Central memory CD4-positive, alpha-beta T cell (primary cell): Measurements from ENCODE around the gene NFXL1.

ENCODE experiments used
- DNase-seq: peaks from one replicate; pipeline ENCODE4 v3.0.0; 2022

The NFXL1 gene

GRCh38 chr4:47882228-47882627 is 32.2 kb downstream of the NFXL1 start:
- DNase-seq: no peak

DNA sequence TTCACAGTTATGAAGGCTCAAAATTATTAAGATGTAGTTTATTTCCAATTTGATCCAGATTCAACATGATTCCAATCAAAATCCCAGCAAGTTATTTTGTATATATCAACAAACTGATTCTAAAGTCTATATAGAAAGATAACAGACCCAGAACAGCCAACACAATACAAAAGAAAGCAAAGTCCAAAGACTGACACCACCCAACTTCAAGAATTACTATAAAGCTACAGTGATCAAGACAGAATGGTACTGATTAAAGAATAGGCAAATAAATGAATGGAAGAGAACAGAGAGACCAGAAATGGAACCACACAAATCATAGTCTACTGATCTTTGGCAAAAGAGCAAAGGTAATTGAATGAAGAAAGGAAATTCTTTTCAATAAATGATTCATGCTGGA is 34.9 kb downstream of the NFXL1 start:
- DNase-seq: no peak

DNA sequence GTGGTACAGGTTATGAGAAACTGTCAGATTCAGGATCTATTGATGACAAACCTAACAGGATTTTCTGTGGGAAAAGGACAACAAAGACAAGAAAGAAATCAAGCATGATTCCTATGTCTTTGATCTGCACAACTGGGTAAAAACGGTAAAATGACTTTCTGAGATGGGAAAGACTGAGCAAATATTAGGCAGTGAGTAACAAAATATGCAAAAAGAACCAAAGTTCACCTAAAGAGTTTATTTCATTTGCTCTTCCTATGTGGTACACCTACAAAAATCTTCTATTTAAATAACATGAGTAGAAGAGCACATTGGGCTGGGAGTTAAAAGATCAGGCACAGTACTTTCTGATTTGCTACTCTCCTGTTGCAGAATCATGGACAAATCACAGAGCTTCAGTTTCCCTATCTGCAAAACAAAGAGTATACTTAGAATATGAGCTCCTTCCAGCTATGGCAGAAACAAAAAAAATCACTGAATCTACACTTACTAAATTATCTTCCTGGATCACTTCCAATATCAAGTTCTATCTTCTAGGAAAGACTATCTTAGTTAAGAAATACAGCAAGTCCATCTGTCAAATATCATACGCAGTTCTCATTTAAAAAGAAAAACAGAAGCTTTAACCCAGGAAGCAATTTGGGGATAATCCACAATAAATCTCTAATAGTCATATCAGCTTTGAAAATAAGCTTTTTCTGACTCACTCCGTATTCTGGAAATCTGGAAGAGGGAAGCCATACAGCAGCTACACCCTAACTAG is 37.4 kb downstream of the NFXL1 start:
- no peak for DNase-seq

- DNase-seq: no peak
Observed at GRCh38 chr4:47876310-47876709, 38.1 kb downstream of the NFXL1 start.

DNA sequence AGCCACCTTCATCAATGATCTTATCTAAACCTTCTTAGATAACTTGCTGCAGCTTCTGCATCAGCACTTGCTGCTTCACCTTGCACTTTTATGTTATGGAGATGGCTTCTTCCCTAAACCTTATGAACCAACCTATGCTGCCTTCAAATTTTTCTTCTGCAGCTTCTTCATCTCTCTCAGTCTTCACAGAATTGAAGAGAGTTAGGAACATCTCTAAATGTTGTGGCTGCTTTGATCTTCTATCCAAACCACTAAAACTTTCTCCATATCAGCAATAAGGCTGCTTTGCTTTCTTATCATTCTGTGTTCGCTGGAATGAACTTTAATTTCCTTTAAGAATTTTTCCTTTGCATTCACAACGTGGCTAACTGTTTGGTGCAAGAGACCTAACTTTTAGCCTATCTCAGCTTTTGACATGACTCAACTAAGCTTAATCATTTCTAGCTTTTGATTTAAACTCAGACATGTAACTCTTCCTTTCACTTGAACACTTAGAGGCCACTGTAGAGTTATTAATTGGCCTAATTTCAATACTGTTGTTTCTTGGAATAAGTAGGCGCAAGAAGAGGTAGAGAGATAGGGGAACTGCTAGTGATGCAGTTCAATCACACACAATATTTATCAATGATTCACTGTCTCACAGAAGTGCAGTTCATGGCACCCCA is 40.4 kb downstream of the NFXL1 start:
- no peak for DNase-seq

DNA sequence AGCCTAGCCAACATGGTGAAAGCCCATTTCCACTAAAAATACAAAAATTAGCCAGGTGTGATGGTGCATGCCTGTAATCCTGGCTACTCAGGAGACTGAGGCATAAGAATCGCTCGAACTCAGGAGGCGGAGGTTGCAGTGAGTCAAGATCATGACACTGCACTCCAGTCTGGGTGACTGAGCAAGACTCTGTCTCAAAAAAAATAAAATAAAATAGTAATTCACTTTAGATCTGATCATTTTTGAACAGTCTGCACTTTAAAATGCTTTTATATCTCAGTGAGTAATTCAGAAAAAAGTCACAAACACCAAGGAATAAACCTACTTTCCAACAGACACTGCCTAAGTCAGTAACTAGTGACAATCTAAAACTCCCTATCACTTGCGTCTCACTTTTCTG is 50.9 kb downstream of the NFXL1 start:
- DNase-seq: no peak

- no peak for DNase-seq
Observed at GRCh38 chr4:47862297-47862696, 52.1 kb downstream of the NFXL1 start.

DNA sequence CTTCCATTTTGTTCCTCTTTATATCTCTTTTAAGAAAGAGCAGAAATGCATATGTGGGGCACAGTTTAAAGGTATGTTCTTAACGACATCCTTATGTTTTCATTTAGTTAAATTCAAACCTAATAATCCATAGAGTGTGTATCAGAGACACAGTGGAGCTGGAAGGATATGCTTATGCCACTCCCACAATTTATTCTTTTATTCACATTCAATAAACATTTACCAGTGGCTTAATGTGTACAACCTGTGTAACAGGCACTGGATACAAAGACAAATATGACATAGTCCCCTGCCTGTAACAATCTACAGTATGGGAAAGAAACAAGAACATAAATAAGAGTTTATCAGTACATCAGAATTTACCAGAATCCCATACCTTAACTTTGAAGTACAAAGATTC is 54.1 kb downstream of the NFXL1 start:
- DNase-seq: no peak

GRCh38 chr4:47858006-47858405 is 56.4 kb downstream of the NFXL1 start:
- no peak for DNase-seq

DNA sequence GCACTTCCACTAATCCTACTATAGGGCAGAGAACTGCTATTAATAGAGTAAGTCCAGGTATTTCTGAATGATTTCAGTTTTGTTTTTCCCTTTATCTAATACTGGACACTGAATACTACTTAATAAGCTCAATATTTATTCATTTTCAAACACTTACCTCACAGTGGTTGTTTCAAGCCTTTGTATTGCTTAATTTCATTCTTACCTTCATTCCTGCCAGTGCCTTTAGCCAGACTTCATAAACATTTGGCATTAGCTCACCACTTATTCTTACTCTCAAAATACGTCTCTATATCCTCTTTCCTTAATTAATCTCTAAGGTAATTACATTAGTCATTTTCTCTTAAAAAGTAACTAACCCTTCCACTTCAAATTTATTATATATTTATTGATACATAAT is 57.7 kb downstream of the NFXL1 start:
- DNase-seq: no peak

GRCh38 chr4:47855350-47855749 is 59.0 kb downstream of the NFXL1 start:
- DNase-seq: no peak

DNA sequence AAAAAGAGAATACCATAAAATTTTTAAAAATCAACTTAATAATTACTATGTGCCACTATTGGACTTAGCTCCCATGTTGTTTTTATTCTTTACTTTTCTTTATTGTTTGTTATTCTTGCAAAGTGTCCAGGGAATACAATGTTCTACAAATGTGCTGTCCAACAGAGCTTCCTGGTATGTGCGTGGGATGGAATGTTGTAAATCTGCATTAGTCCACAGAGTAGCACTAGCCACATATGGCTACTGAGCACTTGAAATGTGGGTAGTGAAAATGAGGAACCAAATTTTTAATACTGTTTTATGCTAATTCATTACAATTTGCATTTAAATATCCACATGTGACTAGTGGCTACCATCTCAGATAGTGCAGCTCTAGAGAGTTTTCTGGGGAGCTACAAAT is 62.2 kb downstream of the NFXL1 start:
- DNase-seq: no peak

- no peak for DNase-seq
Observed at GRCh38 chr4:47849466-47849865, 64.9 kb downstream of the NFXL1 start.

GRCh38 chr4:47848041-47848440 is 66.3 kb downstream of the NFXL1 start:
- DNase-seq: no peak

DNA sequence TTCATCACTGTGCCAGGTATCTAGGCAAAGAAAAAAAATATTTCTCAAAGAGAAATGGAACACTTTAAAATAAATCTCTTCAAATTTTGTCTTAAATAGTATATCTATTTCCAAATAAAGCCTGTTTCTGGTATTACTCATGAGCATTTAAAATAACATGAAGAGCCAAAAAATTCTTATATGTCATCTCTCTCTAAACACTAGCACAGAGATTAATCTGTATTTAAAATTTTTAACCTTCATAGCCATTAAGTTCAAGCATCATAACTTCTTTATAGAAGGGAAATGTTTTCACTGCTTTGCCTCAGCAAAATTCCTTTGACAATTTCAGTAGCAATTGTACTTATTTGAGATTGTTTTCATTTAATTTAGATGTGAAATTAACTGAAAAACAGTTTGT is 71.4 kb downstream of the NFXL1 start:
- DNase-seq: no peak

GRCh38 chr4:47840291-47840690 is 74.1 kb downstream of the NFXL1 start:
- DNase-seq: no peak

DNA sequence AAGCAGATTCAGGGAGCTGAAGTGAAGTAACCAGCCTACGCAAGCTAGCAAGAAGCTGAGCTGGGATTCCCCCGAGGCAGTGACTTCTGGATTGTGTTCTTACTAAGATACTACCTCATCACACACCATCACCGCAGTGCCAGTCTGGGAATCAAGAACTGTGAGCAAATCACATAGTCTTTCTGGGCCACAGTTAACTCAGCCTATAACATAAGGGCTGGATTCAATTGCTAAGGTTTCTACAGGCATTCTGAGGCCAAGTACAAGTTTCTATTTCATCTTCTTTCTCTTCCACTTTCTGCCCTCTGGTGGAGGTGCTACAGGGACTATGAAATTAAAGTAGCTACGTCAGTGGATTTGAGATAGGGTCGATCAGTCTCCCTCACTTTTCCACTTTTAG is 75.1 kb downstream of the NFXL1 start:
- DNase-seq: peak; percentile 21

GRCh38 chr4:47838445-47838844 is 75.9 kb downstream of the NFXL1 start:
- DNase-seq: no peak

- no peak for DNase-seq
Observed at GRCh38 chr4:47837908-47838294, 76.5 kb downstream of the NFXL1 start, which contains the start of gene CORIN. Gene CORIN, minus strand, starts transcription at chr4:47838067. Its CDS starts 118 bp downstream, at chr4:47837949.

DNA sequence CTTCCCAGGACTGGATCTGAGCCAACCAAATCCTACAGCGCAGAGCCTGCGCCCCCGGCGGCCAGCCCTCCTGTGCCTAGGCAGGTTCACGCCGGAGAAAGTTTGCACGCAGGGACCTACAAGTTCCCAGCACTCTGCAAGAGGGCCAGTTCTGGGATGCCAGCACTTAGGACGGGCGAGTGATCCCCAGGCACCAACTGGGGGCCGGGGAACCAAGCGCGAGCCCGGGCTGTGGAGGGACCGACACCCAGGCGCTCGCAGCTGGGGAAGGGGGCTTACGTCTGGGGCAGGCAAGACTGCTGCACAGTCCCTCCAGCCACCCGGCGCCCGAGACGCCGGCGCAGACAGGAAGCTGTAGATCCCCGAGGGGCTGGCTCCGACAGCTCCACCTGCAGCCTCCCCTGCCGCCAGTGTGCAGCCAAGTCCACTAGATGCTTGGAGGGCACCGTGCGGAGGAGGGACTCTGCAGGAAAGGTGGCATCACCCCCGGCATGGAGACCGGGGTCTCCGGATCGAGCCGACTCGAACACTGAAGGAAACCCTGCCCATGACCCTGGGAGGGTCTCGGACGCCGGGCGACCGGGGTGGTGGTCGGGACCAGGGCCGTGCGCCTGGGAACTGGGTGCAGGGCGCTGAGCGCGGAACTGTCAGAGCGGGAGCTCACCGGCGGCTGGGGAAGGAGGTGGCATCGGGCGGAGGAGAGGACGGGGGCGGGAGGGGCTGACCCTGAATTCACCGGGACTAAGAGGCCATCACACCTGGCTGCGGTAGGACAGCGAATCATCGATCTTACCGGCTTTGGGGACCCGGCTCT is 77.1 kb downstream of the NFXL1 start:
- DNase-seq: peak; percentile 33

DNA sequence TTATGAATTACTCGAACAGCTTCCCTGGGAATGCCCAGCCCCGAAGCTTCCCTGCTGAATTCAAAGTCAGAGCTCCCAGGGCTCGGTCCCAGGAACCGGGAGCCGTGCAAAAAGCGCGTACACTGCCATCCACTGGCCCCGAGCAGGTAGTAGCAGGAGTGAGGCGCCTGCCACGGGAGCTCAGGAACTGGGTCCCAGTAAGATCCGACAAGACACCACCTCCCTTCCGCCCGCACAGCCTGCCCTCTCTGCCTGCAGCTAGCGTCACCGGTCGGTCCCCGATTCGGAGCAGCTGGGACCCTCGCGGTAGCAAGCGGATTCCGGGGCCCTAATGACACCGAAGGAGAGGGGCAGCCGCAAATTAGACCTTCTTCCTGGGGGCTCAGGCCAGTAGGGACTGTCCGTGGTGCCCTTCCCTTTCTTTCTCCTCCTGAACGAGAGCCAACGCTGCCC is 77.7 kb downstream of the NFXL1 start:
- DNase-seq: peak; percentile 34

- DNase-seq: no peak
Observed at GRCh38 chr4:47835494-47835893, 78.9 kb downstream of the NFXL1 start.

DNA sequence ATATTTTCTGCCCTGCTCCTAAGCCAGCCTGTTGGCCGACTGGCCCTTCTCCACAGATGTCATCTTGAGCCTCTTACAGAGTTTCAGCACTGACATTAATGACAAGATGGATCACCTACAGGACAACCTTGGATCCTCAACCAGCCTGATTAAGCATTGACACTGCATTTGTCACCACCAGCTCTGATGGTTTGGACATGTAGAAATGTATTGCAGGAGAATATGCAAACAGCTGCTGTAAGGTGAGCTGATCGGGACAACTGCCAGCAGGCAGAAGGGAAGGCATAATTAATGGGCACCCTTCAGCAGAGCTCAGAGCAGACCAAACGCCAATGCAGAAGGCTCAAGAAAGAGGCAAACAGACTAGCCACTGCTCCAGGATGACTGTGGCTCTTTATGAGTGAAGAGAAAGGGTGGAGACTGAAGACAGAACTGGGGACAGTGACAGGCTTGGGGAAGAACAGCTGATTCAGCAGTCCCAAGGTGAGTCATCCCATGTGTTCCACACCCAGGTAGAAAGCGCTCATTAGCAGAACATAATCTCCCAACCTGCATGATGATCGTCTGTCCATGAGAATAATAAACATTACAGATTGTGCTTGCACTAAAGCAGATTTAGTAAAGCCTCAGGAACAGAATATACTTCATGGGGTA is 83.2 kb downstream of the NFXL1 start:
- DNase-seq: no peak
